Astrocyte of the cerebellum (primary cell): Measurements from ENCODE around the gene CNTFR.

Experiments
- DNase-seq: peaks from one replicate; pipeline ENCODE4 v3.0.0-alpha.2; 2011; ENCODE audit warnings: low read depth
- H3K4me3 ChIP-seq: 2 replicates; pipeline ENCODE4 v1.5.1; 2011; ENCODE audit warnings: mild to moderate bottlenecking, low read depth, low read length, moderate library complexity
- in situ Hi-C: cut with HindIII; loops from 2 replicates; pipeline ENCODE4 v1.10.0; 2017; ENCODE audit warnings: low sequenced_read_pairs
- TF ChIP-seq, protein P1 (sequence below): IDR thresholded peaks from 2 replicates; pipeline ENCODE4 v1.5.1; 2012; ENCODE audit warnings: low read length, low read depth, moderate library complexity, mild to moderate bottlenecking; ENCODE audit errors: missing control alignments

Gene CNTFR

GRCh38 chr9:34560599-34561214, 28.8 kb downstream of the CNTFR start:
- DNase-seq = no peak
- TF ChIP-seq, protein P1, sequence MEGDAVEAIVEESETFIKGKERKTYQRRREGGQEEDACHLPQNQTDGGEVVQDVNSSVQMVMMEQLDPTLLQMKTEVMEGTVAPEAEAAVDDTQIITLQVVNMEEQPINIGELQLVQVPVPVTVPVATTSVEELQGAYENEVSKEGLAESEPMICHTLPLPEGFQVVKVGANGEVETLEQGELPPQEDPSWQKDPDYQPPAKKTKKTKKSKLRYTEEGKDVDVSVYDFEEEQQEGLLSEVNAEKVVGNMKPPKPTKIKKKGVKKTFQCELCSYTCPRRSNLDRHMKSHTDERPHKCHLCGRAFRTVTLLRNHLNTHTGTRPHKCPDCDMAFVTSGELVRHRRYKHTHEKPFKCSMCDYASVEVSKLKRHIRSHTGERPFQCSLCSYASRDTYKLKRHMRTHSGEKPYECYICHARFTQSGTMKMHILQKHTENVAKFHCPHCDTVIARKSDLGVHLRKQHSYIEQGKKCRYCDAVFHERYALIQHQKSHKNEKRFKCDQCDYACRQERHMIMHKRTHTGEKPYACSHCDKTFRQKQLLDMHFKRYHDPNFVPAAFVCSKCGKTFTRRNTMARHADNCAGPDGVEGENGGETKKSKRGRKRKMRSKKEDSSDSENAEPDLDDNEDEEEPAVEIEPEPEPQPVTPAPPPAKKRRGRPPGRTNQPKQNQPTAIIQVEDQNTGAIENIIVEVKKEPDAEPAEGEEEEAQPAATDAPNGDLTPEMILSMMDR = no peak
- H3K4me3 ChIP-seq = no peak overlapping the region
- in situ Hi-C loops = no loop called here

DNA sequence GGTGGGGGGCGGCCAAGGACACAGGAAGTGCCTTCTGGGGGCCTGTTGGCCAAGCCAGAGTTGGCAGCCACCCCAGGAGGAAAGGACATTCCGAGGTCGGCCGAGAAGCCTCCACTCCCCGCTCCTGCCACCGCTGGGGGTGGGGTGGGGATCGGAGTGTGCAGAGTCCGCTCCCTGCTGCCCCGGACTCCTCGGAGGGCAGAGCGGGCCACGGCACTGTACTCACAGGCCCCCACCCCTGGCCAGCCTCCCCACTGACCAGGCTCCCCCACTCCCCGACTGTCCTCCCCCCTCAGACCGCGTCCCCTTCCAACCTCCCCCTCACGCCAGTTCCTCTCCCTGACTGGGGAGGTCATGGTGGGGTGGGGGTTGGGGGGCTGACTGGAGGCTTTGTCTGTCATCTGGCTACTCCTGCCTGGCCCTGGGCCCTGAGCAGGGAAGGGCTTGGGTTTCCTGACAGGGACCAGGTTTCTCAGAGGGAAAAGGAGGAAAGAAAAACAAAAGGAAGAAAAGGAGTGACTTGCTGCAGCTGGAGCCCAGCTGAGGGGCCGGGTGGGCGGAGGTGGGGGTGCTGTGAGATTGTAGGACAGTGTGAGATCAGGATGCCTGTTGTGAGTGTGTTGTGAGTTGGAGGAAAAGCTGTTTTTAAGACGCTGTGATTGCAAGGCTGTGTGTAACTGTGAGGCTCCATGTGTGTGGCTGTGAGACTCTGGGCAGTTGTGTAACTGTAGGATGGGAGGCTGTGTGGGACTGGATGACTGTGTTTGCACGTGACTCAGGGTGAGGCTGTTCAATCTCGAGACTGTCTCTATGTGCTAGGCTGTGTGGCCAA, 29.7 kb downstream of the CNTFR start:
- no peak for DNase-seq
- H3K4me3 ChIP-seq = no peak overlapping the region
- TF ChIP-seq, protein P1 = no peak
- in situ Hi-C loops = no loop called here

DNA sequence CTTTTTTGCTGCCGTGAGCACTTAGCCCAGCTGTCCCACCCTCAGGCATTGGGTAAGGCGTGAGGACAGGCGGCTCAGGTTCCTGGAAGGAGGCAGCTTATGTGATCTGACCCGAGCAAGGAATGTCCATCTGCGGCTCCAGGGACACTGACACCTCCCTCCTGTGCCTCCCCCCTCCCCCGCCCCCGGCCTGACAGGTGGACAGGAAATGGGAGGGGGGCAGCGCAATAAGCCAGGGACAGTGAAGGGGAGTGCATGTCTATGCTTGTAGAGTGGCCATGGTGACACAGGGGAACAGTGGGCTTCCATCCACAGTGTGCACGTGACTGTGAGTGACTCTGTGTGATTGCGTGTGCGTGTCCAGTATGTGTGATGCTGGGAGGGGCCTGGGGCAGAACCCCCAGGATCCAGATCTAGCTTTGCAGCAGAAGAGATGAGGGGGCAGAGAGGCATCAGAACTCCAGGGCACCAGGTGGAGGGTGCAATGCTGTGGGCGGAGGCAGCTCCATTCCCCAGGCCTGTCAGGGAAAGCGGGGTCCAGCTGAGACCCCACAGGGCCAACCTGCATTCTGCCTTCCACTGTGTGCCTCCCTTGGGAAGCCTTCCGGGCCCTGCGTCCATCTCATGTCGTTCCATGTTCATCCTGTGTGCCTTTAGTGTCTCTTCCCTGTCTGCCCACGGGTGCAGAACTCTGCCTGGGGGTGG, 30.5 kb downstream of the CNTFR start:
- TF ChIP-seq, protein P1 = no peak
- no peak for DNase-seq
- no peak overlapping the region for H3K4me3 ChIP-seq
- in situ Hi-C loops = no loop called here

- no peak overlapping the region for H3K4me3 ChIP-seq
- in situ Hi-C loops = no loop called here
- TF ChIP-seq, protein P1 = no peak
- DNase-seq = no peak
Observed at GRCh38 chr9:34558364-34558763, 31.2 kb downstream of the CNTFR start.

DNA sequence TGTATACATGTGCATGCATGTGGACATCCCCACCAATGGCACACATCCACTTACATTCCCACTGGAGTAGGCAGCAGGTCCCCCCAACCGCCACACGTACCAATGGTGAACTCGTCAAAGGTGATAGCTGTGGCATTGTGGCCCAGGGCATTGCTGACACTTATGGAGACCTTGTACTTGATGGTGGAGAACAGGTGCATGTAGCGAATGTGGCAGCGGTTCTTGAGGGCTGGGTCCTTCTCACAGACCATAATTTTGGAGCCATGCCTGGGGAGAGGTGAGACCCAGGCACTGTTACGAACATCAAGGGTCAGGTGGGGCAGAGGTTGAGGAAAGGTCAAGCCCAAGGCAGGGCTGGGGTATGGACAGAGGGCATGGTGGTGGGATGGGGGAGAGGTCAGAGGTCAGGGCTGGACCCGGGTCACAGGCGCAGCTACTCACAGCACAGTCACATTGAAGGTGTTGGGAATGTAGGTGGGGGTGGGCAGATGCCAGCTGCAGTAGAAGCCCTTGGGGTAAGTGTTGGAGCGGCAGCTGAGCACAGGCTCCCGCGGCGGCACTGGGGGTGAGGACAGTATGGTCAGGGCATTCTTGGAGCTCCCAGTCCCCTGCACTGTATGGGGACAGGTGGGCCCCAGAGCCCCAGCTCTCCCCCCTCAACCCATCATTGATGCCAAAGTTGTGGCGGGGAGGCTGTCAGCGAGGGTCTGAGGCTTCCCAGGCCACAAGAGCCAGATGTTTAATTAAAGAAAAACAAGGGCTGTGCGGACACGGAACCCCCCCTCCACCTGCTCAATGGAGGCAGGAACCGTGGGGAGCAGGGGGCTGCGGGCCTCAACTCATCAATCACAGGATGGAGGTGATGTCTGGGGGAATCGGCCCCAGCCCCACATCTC, 31.9 kb downstream of the CNTFR start:
- TF ChIP-seq, protein P1 = no peak
- DNase-seq = no peak
- in situ Hi-C loops = no loop called here
- H3K4me3 ChIP-seq = no peak overlapping the region

DNA sequence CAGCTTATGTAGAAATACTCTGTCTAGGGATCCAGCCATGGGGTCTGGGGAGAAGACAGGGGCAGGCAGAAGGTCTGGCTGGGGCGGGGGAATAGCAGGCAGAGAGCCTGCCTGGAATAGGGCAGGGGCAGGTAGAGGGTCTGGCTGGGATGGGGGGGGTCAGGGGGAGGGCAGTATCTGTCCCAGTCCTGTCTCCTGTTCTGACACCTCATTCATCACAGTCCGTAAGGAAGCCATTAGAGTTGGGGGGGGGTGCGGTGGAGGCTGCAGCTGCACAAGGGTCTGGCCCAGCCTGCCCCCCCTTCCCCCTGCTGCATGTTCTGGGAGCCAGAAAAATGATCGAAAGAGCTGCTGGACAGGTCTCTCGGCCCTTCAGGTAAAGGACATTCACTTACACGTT, 32.6 kb downstream of the CNTFR start:
- TF ChIP-seq, protein P1 = no peak
- DNase-seq = no peak
- in situ Hi-C loops = no loop called here
- no peak overlapping the region for H3K4me3 ChIP-seq
